Measurements from ENCODE around the gene SLC24A4.

Gene SLC24A4

DNA sequence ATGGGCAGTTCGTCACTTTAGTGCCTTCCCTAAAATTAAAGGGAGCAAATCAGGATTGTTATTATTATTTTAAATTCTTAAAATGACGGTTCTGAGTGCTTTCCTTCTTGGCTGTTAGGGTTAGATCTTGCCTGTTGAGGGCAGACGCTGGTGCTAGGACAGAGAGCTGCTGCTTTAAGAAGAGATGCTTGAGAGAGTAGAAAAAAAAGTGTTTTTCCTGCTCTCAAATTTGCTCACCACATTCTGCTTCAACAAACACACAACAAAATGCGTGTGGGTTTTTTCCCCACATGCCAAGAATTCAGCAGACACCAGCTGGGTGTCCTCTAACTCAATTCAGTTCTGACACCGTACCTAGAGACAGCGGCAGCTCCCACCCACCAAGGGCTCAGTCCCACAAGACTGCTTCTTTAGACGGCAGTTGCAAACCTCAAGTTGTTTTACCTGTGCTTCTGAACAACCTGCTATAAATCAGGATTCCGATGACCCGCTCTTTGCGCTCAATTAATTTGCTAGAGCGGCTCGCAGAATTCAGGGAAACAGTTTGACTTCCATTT lies 114.8 kb downstream of the SLC24A4 start:
- ATAC-seq (no peak), DNase-seq (no peak)

DNA sequence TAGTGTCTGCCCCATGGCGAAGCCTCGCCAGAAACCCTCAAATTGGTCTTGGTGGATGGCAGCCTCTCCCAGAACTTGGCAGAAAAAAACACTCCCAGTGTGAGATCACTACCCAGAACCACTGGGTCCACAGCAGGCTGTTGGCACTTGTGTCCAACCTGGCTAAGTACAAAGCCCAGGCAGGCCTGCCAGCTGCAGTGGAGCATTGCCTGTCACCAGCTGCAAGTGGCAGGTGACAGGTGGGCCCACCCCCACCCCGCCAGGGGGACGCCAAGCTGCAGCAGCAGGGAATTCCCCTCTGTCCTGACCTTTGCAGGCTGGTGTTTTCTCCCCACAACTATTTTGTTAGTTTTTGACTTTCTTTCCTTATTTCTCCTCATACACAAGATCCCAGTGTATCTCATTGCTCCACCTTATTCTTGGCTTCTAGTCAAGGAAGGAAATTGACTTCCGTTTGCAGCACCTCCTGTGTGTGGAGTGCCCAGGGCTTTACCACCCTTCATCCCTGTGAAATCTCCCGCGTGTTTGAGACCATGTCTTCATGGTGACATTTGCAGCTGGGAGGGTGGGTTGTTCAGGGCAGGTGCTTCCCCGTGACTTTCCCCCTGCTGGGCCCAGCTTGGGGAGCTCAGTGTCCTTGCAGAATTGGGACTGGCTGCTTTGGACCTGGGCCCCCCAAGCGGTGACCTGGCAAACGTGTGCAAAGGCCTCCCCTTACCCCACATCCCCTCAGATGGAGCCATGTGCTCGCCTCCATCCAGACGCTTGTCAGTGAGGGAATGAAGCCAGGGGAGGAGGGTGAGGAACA lies 116.8 kb downstream of the SLC24A4 start:
- ATAC-seq (peak; percentile 62), DNase-seq (peak; percentile 45)

DNA sequence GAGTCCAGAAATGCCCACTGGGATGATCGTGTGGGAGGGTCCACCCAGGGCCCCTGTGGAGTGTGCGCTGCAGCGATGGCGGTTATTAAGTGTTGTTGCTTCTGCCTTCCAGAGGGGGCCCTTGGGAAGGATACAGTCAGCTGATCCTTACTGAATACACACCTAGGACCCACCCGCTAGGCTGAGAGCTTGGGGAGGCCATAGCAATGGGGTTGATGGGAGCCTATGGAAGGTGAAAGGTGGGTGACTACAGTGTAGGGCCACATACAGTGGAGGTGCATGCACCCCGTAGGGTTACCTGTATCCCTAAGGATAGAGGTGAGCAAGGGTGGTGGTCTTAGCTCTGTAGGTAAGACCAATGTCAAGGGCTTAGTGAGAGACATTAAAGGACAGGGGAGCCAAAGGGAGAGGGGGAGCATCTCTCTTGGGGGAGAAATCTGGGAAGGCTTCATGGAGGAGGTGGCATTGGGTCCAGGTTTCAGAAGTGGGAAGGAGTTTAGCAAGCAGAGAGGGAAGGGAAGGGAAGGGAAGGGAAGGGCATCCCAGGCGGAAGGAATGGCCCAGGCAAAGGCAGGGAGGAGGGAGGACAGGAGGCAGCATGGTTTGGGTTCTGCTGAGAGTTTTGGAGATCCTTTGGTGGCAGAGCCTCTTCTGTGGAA lies 117.5 kb downstream of the SLC24A4 start:
- DNase-seq (no peak), ATAC-seq (no peak)

DNA sequence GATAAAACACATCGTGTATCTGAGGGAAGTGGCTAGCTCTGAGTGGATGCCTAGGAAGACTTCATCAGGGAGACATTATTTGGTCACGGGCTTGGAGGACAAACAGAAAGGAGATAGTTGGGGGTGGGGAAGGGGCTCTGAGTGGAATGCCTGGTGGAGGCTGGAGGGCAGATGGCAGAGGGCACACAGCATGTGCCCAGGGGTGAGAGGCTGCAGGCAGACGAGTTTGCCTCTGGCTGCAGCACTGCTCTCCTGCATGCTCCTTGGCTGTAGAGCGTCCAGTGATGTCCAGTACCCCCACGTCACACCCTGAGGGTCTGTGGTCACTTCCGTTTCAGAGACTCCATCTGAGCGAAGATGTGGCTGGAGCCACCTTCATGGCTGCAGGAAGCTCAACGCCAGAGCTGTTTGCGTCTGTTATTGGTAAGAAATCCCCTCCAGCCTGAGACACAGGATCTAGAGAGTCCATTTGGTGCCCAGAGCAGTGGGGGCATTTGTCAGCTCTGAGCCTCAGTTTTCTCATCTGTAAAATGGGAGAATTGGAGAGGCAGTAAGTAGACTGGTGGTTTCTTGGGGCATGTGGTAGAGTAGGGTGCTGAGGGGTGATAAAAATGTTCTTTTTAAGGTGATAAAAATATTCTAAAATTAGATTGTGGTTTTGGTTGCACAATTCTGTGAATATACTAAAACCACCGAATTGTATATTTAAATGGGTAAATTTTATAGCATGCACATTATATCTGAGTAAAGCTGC lies 119.0 kb downstream of the SLC24A4 start:
- DNase-seq: no peak
- ATAC-seq: no peak

DNA sequence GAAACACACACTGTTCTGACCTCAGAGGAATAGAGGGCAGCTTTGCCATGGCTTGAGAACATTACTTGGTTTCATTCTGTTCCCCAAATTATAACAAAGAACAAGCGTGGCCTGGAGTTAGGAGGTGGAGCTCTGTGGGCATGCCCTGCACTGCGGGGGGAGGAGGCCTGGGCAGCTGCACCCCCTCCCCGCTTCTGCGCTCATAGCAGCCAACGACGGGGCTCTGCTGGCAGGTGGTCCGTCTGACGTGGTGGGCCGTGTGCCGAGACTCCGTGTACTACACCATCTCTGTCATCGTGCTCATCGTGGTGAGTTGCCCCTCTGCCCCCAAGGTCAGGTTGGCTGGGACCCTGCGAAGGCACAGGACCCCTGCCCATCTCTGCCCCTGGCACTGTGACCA lies 120.2 kb downstream of the SLC24A4 start:
- ATAC-seq (no peak), DNase-seq (no peak)

DNA sequence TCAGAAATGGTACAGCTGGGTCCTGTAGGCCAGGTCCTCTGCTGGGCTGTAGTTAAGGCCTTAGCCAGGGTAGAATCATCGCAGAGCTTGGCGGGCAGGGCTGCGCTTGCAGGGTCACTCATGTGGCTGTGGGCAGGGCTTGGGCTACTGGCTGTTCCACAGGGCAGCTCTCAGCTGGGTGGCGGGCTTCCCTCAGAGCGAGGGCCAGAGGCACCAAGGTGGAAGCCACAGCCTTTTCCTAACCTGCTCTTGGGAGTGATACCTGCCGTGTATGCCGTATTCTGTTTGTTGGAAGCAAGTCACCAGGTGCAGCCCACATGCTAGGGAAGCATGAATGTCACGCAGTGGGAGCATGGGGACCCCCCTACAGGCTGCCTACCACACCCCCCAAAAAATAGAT lies 120.8 kb downstream of the SLC24A4 start:
- ATAC-seq (no peak), DNase-seq (no peak)

DNA sequence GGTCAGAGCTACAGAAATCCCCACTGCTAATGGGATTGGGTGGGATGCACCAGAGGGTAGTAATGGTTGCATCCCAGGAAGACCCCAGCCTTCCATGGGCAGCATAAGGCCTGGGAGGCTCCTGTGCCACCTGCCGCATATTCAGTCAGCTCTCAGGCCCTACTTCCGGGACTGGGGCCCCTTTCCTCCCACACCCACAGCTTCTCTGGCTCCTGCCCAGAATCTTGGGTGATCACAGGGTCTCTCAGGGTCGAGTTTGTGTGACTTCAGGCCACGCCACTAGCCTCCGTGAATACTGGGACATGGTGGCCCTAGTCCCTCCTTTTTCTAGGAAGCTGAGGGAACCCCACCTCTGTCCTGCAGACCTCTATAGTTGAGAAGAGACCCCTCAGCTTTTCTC lies 123.8 kb downstream of the SLC24A4 start:
- ATAC-seq (no peak), DNase-seq (no peak)

DNA sequence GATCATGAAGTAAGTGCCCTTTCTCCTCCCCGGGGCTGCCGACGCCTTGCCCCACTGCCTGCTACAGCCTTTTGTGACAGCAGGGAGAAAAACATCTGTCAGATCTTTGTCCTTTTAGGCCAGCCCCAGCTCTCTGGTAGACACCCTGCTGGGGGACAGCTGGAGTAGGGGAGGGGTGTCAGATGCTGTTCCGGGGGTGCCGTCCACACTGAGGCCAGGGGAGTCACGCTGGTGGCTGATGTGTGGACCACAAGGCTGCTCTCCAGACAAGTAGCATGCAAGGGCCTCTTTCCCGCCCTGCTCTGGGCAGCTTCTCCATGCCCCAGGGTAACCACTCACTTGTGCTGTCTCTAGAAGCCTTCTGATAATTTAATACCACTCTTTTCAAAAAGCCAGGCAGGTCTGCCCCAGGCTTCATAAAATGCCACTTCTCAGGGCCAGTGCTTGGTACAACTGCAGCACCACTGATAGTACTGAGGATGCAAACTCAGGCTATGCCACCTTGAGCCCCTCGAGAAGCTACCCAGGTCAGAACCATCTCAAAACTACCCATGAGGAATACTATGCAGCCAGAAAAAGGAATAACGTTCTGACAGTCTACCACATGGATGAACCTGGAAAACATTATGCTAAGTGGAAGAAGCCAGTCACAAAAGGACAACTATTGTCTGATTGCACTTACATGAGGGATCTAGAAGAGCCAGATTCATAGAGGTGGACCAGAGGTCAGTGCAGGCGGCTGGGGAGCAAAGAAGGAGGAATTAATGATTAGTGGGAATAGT lies 124.6 kb downstream of the SLC24A4 start:
- ATAC-seq (no peak), DNase-seq (no peak)

DNA sequence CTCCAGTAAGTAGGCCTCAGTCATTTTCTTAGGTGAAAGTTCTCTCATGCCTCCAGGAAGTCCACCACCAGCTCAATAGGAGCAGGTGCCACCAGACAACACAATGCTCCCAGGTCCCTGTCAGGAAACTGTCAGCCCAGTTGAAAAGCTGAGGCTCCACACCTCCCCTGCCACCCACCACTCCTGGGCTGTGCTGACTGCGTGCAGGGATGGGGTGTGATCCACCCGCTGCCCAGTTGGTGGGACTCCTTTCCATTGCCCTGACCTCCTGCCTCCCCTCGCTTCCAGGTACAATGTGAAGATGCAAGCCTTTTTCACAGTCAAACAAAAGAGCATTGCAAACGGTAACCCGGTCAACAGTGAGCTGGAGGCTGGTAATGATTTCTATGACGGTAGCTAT lies 125.8 kb downstream of the SLC24A4 start:
- DNase-seq: no peak
- ATAC-seq: no peak

DNA sequence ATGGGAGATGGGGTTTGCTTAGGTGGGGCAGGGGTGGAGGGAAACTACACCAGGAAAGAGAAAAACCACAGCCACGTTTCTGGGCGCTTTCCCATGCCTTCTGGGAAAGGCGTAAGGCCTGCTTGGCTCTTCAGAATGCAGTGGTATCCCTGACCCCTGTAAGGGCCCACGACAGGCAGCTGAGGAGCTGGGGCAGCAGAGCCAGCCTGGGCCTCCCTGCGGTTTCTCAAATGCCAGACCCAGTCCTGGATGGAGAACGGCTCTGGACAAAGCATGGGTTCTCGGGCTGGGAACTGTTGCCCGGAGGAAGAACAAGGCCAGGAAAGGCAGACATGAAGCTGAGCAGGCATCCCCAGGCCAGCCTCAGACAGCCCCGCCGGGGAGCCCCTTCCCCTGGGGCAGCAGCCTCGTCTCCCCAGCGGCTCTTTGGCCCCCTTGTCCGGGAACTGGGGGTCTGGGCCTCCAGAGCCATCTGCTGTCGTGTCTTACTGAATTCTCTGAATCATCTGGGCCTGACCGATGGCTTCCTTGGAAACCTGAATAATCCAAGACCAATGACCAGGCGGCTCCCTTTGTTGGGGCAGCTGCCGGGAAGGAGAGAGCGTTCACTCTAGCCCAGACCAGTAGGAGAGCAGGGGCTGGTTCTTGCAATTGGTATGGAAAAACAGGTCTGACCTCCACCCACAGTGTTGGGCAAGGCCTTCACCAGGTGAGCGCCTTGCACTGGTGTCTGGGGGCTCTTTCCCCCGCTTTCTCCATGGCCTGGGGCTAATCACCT lies 126.6 kb downstream of the SLC24A4 start:
- DNase-seq (no peak), ATAC-seq (no peak)

DNA sequence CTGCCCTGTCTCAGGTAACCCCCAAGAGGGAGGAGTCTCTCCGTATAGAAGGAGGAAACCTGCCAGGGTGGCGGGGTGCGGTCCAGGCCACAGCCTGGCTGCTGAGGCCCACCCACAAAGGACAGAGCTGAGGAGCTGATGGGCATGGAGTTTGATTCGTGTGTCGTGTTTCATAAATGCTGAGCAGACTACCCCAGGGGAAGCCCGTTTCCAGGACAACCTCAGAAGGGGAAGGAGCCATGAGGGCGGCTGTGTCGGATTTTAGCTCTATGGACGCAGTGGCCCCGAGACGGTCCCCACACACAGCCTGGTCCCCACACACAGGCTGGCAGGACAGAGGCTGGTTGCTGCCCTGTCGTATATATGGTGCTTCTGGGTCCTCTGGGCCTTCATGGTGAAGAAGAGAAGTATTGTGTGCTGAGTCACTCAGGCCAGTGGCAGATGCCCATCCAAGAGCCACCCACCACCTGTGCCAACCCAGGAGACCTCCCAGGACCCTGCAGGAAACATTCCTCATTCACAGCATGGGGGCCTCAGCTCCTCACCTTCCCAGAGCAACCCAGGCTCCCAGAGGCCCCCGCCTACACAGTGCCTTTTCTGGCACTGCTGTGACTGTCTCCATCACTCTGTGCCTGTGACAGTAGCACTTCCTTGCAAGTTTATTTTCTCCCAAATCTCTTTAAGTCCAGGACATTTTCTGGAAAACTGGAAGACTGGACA lies 127.5 kb downstream of the SLC24A4 start:
- DNase-seq (no peak), ATAC-seq (no peak)

DNA sequence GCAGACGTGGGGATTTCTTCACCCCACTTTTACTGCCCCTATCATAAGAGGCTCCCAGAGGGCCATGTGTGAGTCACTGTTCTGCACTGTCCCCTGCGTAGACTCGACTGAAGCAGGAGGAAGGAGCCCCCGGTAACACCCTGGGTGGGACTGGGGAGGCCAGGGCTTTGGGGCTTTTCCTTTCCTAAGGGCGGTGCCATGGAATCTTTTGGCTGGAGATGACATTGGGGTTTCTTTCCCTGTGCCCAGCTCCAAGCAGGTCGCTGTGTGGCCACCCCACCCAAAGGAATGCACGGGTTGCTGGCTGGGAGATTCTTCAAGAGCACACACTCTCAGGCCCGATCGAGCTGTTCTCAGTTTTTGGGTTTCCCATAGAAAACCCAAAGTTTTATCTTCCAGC lies 128.3 kb downstream of the SLC24A4 start:
- DNase-seq: no peak
- ATAC-seq: no peak

DNA sequence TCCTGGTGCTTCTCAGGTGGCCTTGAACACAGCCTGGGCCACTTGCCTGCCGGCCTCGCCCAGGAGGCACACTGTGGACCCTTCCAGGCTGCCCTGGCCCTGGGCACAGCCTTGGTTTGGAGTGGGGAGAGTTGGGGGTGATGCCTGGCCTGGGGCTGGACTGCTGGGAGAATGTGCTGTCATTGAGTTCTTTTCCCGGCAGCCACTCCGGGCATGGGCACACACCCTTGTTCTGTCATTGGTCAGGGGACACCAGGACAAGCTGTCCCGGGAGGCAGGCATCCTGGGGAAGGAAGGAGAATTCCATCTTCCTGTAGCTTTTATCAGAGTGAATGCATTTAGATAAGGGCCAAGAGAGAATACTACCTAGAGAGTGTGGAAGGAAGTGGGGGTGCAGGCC lies 128.8 kb downstream of the SLC24A4 start:
- ATAC-seq: no peak
- DNase-seq: no peak

DNA sequence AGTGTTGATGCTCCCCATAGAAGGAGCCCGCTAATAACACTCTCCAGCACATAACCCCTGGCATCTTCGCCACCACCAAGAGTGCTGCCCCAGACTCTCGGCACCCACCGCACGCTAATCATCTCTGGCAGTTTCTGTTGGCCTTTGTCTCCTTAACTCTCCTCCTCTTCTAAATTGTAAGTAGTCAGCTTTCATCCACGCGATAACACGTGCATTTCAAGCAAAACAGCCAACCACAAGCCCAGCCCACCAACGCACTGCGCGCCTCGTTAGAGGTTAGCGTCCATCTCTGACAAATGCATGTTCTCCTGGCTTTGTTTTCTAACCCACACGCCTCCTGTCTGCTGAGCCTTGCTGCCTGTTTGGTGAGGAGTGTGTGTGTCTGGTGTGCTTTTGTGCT lies 129.5 kb downstream of the SLC24A4 start:
- ATAC-seq (no peak), DNase-seq (no peak)

DNA sequence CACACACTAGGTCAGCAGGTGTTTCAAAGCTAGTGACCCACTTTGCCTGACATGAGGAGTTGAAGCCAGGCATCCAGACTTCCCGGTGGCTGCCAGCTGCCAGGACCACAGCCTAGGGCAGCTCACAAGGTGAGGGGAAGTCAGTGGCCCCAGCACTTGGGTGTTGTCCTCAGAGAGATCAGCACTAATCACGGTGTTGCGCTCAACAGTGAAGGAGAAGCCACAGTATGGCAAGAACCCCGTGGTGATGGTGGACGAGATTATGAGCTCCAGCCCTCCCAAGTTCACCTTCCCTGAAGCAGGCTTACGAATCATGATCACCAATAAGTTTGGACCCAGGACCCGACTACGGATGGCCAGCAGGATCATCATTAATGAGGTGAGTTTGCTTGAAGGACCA lies 130.7 kb downstream of the SLC24A4 start:
- ATAC-seq: no peak
- no peak for DNase-seq

DNA sequence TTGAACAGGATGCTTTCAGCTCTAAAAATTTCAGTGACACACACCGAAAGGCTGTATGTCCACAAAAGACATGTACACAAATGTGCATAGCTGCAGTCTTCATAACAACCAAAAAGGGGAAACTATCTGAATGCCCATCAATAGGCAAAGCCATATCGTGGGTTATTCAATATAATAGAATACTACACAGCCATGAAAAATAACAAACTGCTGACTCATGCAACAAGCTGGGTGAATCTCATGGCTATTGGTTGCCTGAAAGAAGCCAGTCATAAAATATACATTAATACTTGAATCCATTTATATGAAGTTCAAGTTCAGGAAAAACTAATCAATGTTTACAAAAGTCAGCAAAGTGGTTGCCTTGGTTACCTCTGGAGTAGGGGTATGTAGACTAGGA lies 132.3 kb downstream of the SLC24A4 start:
- DNase-seq: no peak
- ATAC-seq: no peak

DNA sequence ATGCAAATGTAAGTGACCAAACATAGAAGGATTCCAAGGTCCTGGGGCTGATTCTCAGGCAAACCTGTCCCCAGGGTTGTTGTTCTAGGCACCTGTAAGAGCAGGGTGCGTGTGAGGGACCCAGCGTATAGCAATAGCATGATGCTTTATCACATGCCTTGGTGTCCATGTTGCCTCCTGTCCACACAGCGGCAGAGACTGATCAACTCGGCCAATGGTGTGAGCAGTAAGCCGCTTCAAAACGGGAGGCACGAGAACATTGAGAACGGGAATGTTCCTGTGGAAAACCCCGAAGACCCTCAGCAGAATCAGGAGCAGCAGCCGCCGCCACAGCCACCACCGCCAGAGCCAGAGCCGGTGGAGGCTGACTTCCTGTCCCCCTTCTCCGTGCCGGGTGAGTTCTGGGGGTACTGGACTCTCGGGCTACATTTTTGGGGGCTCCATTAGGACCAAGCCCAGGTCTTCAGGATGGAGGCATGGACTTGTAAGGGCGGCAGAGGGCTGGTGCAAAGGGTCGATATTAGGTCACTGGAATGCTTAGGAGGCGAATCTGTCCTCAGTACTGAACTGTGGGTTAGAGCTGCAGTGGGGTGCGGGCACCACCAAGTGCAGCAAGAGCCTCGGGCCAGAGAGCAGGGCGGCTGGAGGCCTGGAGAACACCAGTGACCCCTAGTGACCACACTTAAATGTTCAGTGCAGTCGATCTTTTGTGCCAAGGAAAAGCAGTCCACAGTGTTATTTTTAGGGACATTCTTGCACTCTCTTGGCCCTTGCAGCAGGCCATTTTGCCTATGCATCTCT lies 133.4 kb downstream of the SLC24A4 start:
- peak; percentile 42 for ATAC-seq

DNA sequence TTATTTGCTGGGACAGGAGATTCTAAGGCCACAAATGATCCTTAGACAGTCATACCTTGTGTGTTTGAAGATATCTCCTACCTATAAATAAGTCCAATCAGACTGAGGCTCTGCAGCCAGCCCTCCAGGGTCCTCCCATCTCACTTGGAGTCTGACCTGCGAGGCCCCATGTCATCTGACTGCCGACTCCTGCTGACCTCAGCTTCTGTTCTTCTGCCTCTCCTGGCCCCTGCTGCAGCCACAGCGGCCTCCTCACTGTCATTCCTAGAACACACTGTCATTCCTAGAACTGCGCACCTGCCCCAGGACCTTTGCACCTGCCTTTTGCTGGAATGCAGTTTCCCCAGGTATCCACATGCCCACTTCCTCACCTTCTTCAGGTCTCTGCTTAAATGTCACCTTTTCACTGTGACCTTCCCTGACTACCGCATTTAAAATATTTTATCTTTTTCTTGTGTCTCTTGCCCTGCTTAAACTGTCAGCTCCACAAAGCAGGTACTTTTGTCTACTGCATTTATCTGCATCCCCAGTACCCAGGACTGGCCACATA lies 134.1 kb downstream of the SLC24A4 start:
- no peak for ATAC-seq
- DNase-seq: no peak

More for the DNA sequence above, 133.4 kb downstream of the SLC24A4 start:
- no peak for DNase-seq
